OCI-LY3 (cell line): Measurements from ENCODE around the gene SCAP.

Experiments
- H2AFZ ChIP-seq: fragments of 200-600, 300-600 bp; shearing (Covaris generic); 2 replicates; pipeline ENCODE4 v1.6.0; 2014; ENCODE audit warnings: antibody characterized with exemption, low read depth, low read length
- H3K27ac ChIP-seq: fragments of 200-600, 300-600 bp; sonication (generic); 2 replicates; pipeline ENCODE4 v1.5.1; 2014; ENCODE audit warnings: mild to moderate bottlenecking, low read length, moderate library complexity, mixed read lengths
- H3K27me3 ChIP-seq: fragments of 200-600, 300-600 bp; sonication (generic); 2 replicates; pipeline ENCODE4 v1.6.1; 2014; ENCODE audit warnings: low read depth, low read length, mixed read lengths
- H3K36me3 ChIP-seq: fragments of 200-600, 300-600 bp; sonication (generic); replicated peaks from 2 replicates; pipeline ENCODE3; 2014; ENCODE audit warnings: low read depth, low read length, mixed read lengths
- H3K4me1 ChIP-seq: fragments of 300-600, 200-600 bp; sonication (generic); 2 replicates; pipeline ENCODE4 v1.6.1; 2014; ENCODE audit warnings: low read length, mixed read lengths
- H3K4me2 ChIP-seq: fragments of 200-600, 300-600 bp; sonication (generic); 2 replicates; pipeline ENCODE4 v1.6.1; 2014; ENCODE audit warnings: low read length, mixed read lengths
- H3K4me3 ChIP-seq: fragments of 300-600, 200-600 bp; sonication (generic); 2 replicates; pipeline ENCODE4 v1.5.1; 2014; ENCODE audit warnings: antibody characterized with exemption, mild to moderate bottlenecking, low read length, moderate library complexity
- H3K79me2 ChIP-seq: fragments of 300-600, 200-600 bp; shearing (Covaris generic); 2 replicates; pipeline ENCODE4 v1.6.1; 2014; ENCODE audit warnings: mild to moderate bottlenecking, low read length, mixed read lengths
- H3K9ac ChIP-seq: fragments of 300-600, 200-600 bp; shearing (Covaris generic); 2 replicates; pipeline ENCODE4 v1.6.0; 2014; ENCODE audit warnings: mild to moderate bottlenecking, low read length, moderate library complexity
- H3K9me3 ChIP-seq: fragments of 200-600, 300-600 bp; shearing (Covaris generic); 2 replicates; pipeline ENCODE4 v1.6.1; 2014; ENCODE audit warnings: low read length, mixed read lengths; ENCODE audit not compliant: insufficient read depth
- H4K20me1 ChIP-seq: fragments of 200-600, 300-600 bp; sonication (generic); 2 replicates; pipeline ENCODE4 v1.6.1; 2016; ENCODE audit warnings: low read length, mixed read lengths; ENCODE audit not compliant: insufficient read depth
- EZH2phosphoT487 ChIP-seq: fragments of 200-600 bp; shearing (Covaris generic); IDR thresholded peaks from 2 replicates; pipeline ENCODE4 v1.6.1; 2018; ENCODE audit warnings: antibody characterized with exemption, mixed run types, low read depth
- TF ChIP-seq, protein P1 (sequence below): fragments of 200-600, 300-600 bp; sonication (generic); IDR thresholded peaks from 2 replicates; pipeline ENCODE4 v1.5.1; 2014; ENCODE audit warnings: antibody characterized with exemption, low read length, low read depth

The SCAP gene

DNA sequence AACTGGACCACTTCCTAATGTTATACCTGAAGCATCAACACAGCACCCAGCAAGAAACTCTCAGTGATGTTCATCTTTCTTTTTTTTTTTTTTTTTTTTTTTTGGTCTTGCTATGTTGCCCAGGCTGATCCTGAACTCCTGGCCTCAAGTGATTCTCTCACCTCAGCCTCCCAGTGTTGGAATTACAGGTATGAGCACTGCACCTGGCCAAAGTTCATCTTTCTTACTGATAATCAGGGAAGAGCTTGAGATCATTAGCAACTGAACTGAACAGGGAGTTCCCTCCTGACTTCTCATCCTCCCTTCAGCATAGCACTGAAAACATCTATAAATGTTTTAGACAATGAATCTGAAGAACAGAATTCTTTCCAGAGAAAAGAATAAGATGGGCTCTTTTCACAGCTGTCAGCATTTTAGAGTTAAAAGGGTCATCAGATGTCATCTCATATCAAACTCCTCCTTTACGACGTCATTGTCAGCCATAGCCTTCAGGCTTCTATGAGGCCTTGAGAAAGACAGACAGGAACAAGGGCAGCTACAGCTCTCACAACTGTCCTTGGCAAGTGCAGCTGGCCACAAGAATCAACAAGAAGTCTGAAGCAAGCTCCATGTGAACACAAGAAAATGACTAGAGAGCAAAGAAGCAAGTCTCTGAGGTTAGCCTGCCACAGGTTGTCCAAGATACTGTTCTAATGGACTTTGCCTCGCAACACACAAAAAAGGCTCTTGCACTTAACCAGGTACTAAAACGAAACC, 33.8 kb downstream of the SCAP start:
- peaks cover 54% of the 10 kb centered on the region for H3K79me2 ChIP-seq

DNA sequence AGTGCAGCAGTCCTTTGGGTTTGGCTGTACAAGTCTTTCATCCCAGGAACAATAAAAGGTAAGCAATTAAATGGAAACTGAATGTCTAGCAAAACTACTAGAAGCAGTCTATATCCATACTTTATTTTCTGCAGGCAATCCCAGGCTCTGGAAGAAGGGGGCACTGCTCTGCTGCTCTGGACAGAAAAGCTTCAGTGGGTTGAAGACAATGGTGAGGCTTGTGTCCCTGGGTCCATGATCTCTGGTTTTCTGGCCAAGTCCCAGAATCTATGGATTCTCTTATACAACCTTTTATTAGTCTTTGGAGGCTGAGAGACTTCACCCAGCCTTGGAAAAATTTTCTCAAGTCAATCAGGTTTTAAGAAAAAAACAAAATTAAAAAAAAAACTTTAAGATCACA, 35.6 kb downstream of the SCAP start:
- Histone ChIP-seq H3K27ac (no peak overlapping the region), H3K36me3 (peaks cover 31% of the 10 kb centered on the region), H2AFZ (no peak overlapping the region), H3K4me2 (no peak overlapping the region), H4K20me1 (peaks cover 29% of the 10 kb centered on the region), H3K79me2 (peaks cover 37% of the 10 kb centered on the region), H3K9me3 (no peaks in the 10 kb centered on the region), H3K4me1 (no peaks in the 10 kb centered on the region), H3K9ac (no peak overlapping the region), H3K4me3 (no peak overlapping the region), H3K27me3 (no peaks in the 10 kb centered on the region)
- TF ChIP-seq, protein P1, sequence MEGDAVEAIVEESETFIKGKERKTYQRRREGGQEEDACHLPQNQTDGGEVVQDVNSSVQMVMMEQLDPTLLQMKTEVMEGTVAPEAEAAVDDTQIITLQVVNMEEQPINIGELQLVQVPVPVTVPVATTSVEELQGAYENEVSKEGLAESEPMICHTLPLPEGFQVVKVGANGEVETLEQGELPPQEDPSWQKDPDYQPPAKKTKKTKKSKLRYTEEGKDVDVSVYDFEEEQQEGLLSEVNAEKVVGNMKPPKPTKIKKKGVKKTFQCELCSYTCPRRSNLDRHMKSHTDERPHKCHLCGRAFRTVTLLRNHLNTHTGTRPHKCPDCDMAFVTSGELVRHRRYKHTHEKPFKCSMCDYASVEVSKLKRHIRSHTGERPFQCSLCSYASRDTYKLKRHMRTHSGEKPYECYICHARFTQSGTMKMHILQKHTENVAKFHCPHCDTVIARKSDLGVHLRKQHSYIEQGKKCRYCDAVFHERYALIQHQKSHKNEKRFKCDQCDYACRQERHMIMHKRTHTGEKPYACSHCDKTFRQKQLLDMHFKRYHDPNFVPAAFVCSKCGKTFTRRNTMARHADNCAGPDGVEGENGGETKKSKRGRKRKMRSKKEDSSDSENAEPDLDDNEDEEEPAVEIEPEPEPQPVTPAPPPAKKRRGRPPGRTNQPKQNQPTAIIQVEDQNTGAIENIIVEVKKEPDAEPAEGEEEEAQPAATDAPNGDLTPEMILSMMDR = no peak; the same call in 1 of the 2 replicates
- TF ChIP-seq EZH2phosphoT487 = no peak

More for the DNA sequence above, 33.8 kb downstream of the SCAP start:
- no peak overlapping the region for H3K4me2 ChIP-seq
- H3K9me3 ChIP-seq = no peaks in the 10 kb centered on the region
- H3K9ac ChIP-seq = no peak overlapping the region
- no peak overlapping the region for H3K27ac ChIP-seq
- no peaks in the 10 kb centered on the region for H3K4me1 ChIP-seq
- TF ChIP-seq, protein P1 = no peak
- TF ChIP-seq EZH2phosphoT487 = no peak
- no peaks in the 10 kb centered on the region for H3K27me3 ChIP-seq
- no peak overlapping the region for H2AFZ ChIP-seq
- H3K4me3 ChIP-seq = no peak overlapping the region
- H3K36me3 ChIP-seq = peaks cover 31% of the 10 kb centered on the region
- peaks cover 29% of the 10 kb centered on the region for H4K20me1 ChIP-seq

DNA sequence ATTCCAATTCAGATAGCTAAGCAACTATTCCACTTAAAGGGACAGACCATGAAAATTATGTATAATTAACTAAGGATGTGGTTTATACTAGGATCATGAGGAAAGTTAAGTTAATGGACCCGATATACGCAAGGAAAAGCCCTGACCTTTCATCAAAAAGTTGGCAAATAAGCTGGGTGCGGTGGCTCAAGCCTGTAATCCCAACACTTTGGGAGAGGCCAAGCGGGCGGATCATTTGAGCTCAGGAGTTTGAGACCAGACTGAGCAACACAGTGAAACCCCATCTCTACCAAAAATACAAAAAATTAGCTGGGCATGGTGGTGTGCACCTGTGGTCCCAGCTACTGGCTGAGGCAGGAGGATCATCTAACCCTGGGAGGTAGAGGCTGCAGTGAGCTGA, 39.6 kb downstream of the SCAP start:
- H4K20me1 ChIP-seq = peaks cover 9% of the 10 kb centered on the region; the same call in 1 of the 2 replicates
- H3K4me3 ChIP-seq = no peak overlapping the region
- H3K79me2 ChIP-seq = peaks cover 10% of the 10 kb centered on the region; the same call in 1 of the 2 replicates
- H3K36me3 ChIP-seq = peaks cover 48% of the 10 kb centered on the region
- H3K4me2 ChIP-seq = no peak overlapping the region
- H3K9me3 ChIP-seq = no peaks in the 10 kb centered on the region
- H3K27me3 ChIP-seq = no peaks in the 10 kb centered on the region
- no peak overlapping the region for H3K9ac ChIP-seq
- no peaks in the 10 kb centered on the region for H3K4me1 ChIP-seq
- no peak overlapping the region for H2AFZ ChIP-seq
- H3K27ac ChIP-seq = no peak overlapping the region
- no peak for TF ChIP-seq EZH2phosphoT487
- TF ChIP-seq, protein P1 = no peak

DNA sequence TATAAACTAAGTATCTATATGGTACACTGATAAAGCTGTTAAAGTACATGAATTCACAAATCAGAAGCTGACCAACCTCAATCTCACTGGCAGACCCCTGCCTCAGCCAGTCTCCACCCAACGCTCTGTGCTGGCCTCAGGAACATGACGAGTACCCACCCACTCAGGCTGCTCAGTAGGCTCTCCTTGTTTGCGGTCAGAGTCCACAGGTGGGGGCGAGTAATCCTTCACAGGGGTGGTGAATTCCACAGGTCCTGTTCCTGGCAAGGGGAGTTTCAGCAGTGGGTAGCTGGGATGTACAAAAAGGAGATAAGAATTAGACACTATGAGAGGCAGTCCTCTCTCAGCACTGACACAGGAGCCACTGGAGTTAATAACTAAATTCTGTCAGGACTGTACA, 40.9 kb downstream of the SCAP start:
- Histone ChIP-seq H3K4me3 (no peak overlapping the region), H3K4me2 (no peak overlapping the region), H2AFZ (no peak overlapping the region), H3K27ac (no peak overlapping the region), H3K9ac (no peak overlapping the region), H3K9me3 (no peaks in the 10 kb centered on the region), H3K36me3 (peaks cover 52% of the 10 kb centered on the region), H3K4me1 (no peaks in the 10 kb centered on the region), H3K27me3 (no peaks in the 10 kb centered on the region), H3K79me2 (peaks cover 6% of the 10 kb centered on the region; the same call in 1 of the 2 replicates), H4K20me1 (peaks cover 11% of the 10 kb centered on the region; the same call in 1 of the 2 replicates)
- TF ChIP-seq EZH2phosphoT487 = no peak
- TF ChIP-seq, protein P1 = no peak
